HG03378 (cell line): Measurements from ENCODE around the gene SCUBE3.

Experiments
- ATAC-seq: cut with Tn5 transposase; IDR thresholded peaks from one replicate; pipeline ENCODE4 v1.9.1; 2021; ENCODE audit warnings: mild to moderate bottlenecking, moderate library complexity; ENCODE audit not compliant: unreplicated experiment

The SCUBE3 gene

DNA sequence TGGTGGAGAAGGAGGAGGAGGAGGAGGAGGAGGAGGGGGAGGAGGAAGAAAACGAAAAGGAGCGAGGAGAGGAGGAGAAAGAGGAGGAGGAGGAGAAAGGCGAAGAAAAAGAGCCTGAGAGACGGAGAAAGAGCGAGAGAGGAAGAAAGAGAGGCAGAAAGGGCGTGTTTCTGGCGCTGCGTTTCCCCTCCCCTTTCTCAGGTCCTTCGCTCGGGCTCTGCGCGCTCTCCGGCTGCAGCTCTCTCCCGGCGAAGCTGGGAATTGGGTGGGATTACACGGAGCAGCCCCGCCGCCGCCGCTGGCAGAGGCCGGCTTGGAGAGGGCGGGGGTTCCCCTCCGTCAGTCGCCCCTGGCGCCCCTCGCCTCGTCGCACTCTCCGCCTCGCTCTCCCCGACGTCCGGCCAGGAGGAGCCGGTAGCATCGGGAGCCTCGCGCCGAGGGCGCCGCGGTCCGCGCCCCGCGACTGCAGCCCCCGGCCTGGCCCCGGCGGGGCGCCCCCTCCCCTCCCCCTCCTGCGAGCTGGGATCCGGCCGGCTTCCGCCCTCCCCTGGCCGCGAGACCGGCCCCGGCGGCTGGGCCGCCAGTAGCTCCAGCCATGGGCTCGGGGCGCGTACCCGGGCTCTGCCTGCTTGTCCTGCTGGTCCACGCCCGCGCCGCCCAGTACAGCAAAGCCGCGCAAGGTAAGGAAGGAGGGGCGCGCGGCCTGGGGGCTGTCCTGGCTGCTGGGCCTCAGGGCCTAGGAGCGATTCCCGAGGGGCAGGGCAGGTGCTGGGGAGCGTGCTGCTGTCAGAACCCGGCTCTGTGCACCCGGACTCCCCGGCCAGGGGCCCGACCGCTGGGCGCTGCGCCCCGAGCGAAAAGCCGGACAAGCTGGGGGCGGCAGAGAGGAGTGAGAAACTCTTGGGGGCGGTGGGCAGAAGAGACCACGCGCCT lies at the start of gene SCUBE3:
Gene SCUBE3, plus strand, starts transcription at position 133 of the 933 bp plus-strand sequence. Its CDS starts 463 bp downstream, at position 596.
- ATAC-seq, result no peak

DNA sequence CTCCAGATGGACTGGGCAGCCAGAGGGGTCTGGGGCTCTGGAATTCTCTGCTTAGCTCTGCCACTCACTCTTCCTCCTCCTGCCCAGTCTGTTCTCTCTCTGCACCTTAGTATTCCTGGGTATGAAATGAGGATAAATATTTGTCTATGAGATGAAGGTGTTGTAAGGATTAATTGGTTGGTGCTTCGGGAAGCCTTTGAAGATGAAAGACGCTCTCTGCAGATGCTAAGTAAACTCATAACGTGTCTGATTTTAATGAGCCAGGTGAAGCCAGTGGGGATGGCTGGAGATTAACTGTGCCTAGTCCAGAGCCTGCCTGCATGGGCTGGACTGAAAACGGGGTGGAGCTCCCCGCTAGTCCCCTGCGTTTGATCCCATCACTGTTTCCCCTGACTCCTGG lies 49.5 kb upstream of the SCUBE3 start:
- no peak for ATAC-seq

- ATAC-seq, result no peak
These were observed 48.9 kb upstream of the SCUBE3 start for GRCh38 chr6:35164868-35165267.

- no peak for ATAC-seq
These were observed 48.1 kb upstream of the SCUBE3 start for GRCh38 chr6:35165630-35166071.

DNA sequence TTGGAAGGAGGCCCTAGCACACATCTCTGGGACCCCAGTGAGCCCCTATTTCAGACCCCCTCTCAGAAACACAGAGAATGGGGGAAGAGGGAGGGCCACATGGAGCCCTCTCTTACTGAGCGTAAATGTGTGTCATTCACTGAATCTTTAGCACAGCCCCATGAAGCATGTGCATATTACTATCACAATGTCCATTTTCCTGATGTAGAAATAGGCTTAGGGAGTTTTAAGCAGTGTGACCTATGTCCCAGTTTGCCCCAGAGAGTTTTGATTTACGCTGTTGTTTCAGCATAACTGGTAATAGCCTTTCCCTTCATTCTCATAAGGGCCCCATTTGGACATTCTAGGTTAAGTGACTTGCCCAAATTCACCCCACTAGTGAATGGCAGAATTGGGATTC lies 47.6 kb upstream of the SCUBE3 start:
- ATAC-seq, result no peak

DNA sequence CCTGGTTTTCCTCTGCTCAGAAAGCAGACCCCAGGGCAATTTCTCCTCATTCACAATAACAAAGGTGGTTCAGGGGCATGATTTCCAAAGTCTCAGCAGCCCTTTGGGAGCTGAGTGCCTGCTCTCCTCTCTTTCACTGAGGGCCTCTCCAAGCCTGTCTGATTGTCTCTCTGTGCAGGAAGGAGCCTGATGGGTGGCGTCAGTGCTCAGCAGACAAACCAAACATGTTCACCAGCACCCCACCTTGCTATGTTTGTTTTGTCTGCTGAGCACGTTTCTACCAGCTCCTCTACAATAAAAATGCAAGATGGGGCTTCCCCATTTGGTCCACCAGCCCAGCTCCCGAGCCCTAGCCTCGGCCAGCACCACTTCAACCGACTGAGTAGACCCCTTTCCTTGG lies 47.2 kb upstream of the SCUBE3 start:
- no peak for ATAC-seq

DNA sequence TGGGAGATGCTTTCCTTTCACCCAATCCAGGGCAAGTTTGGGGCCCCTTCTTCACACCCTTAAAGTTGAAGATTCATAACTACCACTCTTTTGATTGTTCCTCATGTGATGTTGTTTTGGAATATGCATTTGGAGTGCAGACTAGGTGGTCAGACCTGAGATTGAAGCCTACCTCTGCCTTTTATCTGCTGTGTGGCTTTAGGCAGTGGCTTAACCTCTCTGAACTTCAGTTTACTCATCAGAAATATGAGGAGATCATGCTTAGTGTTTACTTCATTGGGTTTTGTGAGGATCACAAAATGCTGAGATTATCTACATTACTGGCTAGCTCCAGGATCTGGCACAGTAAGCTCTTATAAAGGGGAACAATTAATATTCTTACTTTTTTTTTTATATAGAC lies 46.3 kb upstream of the SCUBE3 start:
- ATAC-seq, result no peak

GRCh38 chr6:35168461-35168861 lies 45.3 kb upstream of the SCUBE3 start:
- no peak for ATAC-seq

DNA sequence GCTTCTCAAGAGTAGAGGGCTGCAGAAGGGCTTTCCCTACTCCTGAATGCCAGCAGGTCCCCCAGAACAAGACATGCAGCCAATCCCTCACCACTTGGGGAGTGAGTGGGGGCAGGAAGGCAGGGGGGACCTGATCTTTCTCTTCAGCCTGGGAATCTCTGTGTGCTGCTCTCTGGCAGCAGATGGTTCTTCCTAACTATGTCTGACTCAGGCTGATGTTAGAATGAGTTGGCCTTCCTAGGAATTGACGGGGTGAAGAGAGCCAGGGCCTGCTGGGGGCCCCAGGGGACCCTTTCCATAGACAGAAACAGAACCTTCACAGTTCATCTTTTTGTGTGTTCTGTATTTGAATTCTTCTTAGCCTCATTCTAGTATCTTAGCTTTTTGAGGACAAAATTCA lies 43.6 kb upstream of the SCUBE3 start:
- no peak for ATAC-seq

DNA sequence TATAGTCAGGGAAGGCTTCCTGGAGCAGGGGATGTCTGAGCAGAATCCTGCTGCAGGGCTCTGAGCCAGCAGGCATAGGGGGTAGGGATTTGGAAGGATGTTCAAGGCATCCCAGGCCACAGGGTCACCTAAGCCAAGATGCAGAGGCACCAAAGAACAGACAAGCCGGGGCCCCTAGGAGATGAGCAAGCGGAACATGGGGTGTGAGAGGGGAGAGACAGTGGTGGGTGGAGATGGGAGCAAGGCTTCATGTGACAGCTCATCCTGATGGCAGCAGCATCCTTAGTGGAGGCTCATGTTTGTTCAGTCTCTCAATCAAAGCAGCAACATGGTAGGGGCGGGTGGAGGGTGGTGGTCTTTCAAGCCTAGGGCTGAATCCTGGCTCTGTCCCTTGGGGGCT lies 42.9 kb upstream of the SCUBE3 start:
- ATAC-seq, result no peak

DNA sequence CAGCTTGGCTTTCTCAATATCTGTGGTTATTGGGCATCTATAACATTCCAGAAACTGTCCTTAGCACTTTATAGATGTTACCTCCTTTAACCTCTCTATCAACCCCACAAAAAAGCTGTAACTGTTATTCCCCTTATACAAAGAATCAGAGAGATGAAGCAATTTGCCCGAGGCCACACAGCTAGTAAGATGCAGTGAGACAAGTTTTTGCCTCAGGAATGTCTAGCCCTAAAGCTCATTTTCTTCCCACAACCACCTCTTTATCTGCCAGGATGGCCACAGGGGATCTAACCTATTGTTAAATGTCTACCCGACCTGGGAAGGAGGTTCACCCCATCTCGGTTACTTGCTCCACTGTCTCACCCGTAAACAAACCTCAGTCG lies 40.7 kb upstream of the SCUBE3 start:
- ATAC-seq, result no peak

GRCh38 chr6:35173427-35174087 lies 40.2 kb upstream of the SCUBE3 start:
- ATAC-seq, result no peak

GRCh38 chr6:35174088-35174434 lies 39.7 kb upstream of the SCUBE3 start:
- ATAC-seq, result no peak

DNA sequence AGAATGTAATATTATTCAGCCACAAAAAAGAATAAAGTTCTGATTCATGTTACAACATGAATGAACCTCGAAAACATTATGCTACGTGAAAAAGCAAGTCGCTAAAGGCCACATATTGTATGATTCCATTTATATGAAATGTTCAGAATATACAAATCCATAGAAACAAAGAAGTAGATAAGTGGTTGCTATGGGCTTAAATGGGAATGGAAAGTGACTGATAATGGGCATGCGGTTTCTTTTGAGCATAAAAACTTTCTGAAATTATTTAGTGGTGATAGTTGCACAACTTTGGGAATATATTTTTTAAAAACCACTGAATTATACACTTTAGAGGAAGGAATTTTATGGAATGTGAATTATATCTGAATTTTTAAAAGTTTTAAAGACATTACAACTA lies 39.3 kb upstream of the SCUBE3 start:
- no peak for ATAC-seq

DNA sequence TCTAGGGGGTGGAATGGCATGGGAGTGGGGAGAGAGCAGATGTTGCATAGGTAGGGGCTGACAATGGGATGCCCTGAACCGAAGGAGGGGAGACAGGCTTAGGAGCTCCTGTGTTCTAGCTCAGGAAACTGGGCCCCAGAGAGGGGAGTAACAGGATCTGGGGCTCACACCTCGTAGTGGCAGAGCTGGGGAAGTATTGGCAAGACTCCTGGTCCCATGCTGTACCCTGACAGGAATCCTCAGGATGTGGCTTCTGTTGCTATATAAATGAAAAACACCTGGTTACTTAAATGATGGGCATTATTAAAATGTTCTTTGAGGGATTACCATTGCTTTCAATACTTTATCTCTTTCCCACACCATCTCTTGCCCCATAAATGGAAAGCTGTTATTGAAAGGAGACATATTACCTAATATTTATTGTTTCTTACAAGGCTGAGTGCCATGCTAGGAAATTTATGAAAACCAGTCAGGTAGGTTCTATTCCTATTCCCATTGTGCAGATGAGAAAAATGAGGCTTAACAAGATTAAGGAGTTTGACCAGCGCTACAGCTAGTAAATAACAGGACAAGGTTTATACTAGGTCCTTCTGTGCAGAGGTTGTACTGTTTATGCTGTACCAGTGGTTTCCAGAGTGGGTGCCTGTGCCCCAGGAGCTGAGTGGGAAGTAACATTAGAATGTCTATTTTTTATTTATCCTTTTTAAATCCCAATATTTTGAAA lies 37.3 kb upstream of the SCUBE3 start:
- ATAC-seq, result no peak

- ATAC-seq, result no peak
These were observed 36.6 kb upstream of the SCUBE3 start for GRCh38 chr6:35177157-35177556.

GRCh38 chr6:35177596-35177995 lies 36.2 kb upstream of the SCUBE3 start:
- no peak for ATAC-seq

- ATAC-seq, result no peak
These were observed 35.7 kb upstream of the SCUBE3 start for GRCh38 chr6:35178012-35178411.

DNA sequence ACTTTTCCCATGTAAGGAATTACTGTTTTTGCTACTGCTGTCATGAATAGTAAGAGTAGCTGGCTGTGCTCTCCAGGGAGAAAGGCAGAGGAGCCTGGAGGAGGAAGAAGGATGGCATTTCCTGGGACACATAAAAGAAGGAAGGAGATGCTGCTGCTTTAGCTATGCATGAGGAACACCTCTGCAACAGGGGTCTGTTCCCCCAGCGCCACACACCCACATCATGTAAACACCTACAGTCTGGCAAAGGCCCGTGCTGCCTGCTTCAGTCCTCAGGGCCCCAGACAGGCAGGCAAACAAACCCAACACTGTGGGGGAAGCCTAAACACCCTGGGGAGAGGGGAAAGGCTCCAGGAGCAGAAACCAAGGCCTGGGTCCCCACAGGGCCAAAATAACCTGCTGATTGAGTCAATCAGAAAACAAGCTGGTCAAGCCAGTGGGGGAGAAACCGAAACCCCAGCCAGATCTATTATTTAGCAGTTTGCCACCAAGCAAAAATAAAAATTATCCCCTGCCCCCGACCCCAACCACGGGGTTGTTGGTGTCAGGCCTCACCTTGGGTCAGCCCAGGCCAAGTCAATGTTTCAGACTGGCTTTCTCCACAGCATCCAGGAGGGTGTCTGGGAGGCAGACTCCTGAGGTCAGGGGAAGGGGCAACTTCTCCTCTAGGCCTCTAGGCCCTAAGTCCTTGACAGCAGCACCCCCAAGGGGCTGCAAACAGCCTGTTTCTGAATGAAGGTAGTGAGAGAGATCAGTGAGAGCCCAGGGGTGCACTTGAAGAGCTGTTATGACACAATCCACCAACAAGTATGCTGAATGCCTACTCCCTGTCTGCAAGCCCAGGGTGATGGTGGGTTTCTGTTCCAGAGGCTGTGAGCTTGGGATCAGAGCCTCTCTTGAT lies 34.6 kb upstream of the SCUBE3 start:
- ATAC-seq, result no peak

GRCh38 chr6:35179901-35180535 lies 33.7 kb upstream of the SCUBE3 start:
- no peak for ATAC-seq
